Activated CD4-positive, alpha-beta T cell treated with anti-CD3 and anti-CD28 coated beads for 1 hour (primary cell): ENCODE results near the gene C19orf38.

Experiments used
- DNase-seq: peaks from one replicate; pipeline ENCODE4 v3.0.0-alpha.2; 2020

Gene C19orf38

DNA sequence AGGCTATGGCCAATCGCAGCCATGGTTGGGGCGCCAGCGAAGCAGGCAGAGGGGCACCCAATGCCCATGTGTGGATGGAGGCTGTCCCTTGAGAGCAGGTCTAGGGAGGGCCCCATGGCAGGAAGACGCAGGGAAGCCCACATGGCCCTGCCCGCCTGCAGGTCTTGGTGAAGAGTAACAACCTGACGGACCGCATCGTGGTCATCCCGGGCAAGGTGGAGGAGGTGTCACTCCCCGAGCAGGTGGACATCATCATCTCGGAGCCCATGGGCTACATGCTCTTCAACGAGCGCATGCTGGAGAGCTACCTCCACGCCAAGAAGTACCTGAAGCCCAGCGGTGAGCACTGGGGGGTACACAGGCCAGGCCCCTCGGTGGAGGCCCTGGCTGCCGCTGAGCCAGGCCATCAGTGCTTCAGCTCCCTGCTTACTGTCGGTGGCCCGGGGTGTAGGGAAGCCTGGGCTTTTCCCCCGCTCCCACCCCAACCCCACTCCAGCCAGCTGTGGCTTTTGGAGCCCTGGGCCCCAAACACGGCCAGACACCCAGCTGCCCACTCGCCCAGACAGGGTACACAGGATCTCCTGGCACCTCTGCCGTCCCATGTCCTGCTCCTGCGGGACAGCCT lies 65.6 kb downstream of the C19orf38 start:
- no peak for DNase-seq

DNA sequence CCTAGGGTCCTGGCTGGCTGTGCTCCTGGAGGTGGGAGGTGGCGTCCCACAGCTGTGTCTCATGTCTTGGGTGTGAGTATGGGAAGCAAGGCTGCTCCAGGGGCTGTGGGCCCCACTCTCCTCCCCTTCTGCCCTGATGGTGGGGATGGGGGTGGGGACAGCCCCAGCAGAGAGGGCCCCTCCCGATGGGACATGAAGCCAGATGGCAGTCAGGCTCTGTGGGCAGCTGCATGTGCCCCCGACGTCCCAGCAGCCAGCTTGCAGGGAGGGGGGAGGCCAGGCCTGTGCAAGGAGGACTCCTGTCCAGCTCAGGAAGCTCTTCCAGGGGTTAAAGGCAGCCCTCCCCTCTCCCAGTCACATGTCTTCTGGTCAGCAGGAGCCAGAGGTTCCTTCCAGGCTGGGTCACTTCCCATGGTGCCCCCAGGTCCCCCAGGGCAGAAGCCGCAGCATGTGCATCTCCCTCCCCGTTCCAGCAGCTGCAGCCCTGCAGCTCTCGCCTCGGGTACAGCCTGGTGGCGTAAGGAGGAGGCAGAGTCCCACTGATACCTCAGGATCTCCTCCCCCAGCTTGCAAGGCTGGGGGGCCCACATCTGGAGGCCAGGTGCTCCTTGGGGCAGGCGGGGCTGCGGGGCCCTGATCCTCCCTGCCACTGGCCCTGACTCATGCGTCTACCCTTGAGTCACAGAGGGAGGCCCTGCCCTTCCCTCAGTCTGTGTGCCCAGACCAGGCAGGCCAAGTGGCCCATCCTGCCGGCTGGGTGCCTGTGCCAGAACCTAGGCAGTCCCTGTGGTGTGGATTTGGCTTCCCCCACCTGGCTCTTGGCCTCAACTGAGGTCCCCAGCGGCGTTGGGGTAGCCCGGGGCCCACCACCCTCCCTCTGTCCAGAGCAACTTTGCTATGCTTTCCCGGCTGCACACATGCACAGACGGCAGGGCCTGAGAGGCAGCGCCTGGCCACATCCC lies 67.2 kb downstream of the C19orf38 start:
- DNase-seq: no peak

DNA sequence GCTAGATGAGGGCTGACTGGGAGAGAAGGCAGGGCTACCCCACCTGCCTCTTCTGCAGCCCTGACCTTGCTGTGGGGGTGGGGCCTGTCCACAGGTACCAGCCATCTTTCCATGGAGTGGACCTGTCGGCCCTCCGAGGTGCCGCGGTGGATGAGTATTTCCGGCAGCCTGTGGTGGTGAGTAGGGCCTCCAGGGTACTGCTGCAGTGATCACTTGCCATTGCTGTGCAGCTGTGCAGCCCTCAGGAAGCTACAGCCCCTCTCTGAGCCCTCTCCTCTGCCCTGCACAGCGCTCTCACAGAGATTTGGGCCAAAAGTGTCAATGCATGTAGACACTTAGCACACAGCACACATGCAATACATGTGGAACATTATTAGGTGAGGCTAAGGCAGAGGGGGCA lies 68.4 kb downstream of the C19orf38 start:
- no peak for DNase-seq

DNA sequence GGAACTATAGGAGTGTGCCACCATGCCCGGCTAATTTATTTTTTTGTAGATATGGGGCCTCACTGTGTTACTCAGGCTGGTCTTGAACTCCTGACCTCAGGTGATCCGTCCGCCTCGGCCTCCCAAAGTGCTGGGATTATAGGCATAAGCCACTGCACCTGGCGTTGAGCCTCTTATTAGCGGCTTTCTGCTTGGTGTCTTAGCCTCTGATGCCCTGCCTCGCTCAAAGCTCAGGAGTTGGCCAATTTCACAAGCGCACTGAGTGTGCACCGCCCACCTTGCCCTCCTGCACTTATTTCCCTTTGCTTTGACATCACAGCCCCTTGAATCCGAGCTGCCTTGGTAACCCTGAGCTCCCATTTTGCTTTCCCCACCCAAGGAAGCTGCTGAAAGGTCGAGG lies 70.1 kb downstream of the C19orf38 start:
- DNase-seq: no peak
